ENCODE measurements around the gene PPTC7.

DNA sequence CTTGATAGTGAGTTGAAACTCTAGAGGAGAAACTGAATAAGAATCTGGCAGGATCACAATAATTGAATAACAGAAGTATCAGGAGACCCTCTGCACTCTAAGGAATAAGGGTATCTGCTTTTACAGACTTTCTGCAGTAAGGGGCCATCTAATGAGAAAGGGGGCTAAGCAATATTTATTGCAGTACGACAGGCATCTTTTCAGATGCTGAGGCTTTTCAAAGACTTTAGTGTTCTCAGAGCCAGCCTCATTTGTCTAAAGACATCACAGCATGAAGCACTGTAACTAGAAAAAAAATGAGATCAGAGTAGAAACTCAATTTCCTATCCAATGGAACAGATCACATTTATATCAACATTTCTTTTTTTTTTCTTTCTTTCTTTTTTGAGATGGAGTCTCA is 22.2 kb downstream of the PPTC7 start:
- TF ChIP-seq CEBPB (IDR thresholded peaks at IDR 0.05; ENCODE audit: low read depth, low read length): no peak
- TF ChIP-seq BHLHE40 (IDR thresholded peaks at IDR 0.05; ENCODE audit: low read depth, low read length): no peak
- TF ChIP-seq, protein P1, sequence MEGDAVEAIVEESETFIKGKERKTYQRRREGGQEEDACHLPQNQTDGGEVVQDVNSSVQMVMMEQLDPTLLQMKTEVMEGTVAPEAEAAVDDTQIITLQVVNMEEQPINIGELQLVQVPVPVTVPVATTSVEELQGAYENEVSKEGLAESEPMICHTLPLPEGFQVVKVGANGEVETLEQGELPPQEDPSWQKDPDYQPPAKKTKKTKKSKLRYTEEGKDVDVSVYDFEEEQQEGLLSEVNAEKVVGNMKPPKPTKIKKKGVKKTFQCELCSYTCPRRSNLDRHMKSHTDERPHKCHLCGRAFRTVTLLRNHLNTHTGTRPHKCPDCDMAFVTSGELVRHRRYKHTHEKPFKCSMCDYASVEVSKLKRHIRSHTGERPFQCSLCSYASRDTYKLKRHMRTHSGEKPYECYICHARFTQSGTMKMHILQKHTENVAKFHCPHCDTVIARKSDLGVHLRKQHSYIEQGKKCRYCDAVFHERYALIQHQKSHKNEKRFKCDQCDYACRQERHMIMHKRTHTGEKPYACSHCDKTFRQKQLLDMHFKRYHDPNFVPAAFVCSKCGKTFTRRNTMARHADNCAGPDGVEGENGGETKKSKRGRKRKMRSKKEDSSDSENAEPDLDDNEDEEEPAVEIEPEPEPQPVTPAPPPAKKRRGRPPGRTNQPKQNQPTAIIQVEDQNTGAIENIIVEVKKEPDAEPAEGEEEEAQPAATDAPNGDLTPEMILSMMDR (conservative IDR thresholded peaks at IDR 0.05; ENCODE audit: low read depth, low read length): no peak
- TF ChIP-seq POLR2A (IDR thresholded peaks at IDR 0.05; ENCODE audit: low read depth, low read length): no peak
- no peak for TF ChIP-seq RAD21 (IDR thresholded peaks at IDR 0.05; ENCODE audit: low read length)
- no peak for TF ChIP-seq RFX5 (IDR thresholded peaks at IDR 0.05; ENCODE audit: low read depth, low read length)
- TF ChIP-seq MAZ (IDR thresholded peaks at IDR 0.05; ENCODE audit: borderline replicate concordance, low read depth, low read length): no peak
- TF ChIP-seq, protein P2, sequence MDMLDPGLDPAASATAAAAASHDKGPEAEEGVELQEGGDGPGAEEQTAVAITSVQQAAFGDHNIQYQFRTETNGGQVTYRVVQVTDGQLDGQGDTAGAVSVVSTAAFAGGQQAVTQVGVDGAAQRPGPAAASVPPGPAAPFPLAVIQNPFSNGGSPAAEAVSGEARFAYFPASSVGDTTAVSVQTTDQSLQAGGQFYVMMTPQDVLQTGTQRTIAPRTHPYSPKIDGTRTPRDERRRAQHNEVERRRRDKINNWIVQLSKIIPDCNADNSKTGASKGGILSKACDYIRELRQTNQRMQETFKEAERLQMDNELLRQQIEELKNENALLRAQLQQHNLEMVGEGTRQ (IDR thresholded peaks at IDR 0.05; ENCODE audit: low read depth, low read length): no peak
- TF ChIP-seq SMC3 (IDR thresholded peaks at IDR 0.05; ENCODE audit: low read depth, low read length): no peak
- no peak for TF ChIP-seq MAFK (IDR thresholded peaks at IDR 0.05; ENCODE audit: low read depth, low read length)
- TF ChIP-seq MXI1 (IDR thresholded peaks at IDR 0.05; ENCODE audit: borderline replicate concordance, low read depth, low read length): no peak
- TF ChIP-seq NFE2L2 (IDR thresholded peaks at IDR 0.05; ENCODE audit: low read depth, low read length): no peak
- TF ChIP-seq, protein P3, sequence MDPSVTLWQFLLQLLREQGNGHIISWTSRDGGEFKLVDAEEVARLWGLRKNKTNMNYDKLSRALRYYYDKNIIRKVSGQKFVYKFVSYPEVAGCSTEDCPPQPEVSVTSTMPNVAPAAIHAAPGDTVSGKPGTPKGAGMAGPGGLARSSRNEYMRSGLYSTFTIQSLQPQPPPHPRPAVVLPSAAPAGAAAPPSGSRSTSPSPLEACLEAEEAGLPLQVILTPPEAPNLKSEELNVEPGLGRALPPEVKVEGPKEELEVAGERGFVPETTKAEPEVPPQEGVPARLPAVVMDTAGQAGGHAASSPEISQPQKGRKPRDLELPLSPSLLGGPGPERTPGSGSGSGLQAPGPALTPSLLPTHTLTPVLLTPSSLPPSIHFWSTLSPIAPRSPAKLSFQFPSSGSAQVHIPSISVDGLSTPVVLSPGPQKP (IDR thresholded peaks at IDR 0.05; ENCODE audit: borderline replicate concordance, low read depth, low read length): no peak
